Pancreas (tissue), 10 donors: ENCODE measurements around the gene SLIT3. TPM values are rescaled to one million over a fixed set of nuclear protein-coding genes. Genes with fewer than 3 reads are reported as not detected.

Experiments used
- ATAC-seq, 4 donors: fragments of 200-7000 bp; cut with Tn5 transposase; one replicate each; pipeline versions ENCODE4 v1.8.0 to v1.9.1; 2020; ENCODE audit warnings: mild to moderate bottlenecking in 4 of 4, moderate library complexity in 4 of 4
- DNase-seq, 6 donors: peaks; one replicate each; pipeline ENCODE4 v3.0.0-alpha.2; 2020
- FAIRE-seq: peaks from 2 replicates; lab custom pipeline; 2012; peaks lifted over from hg19 to GRCh38; lab: Jason Lieb, UNC
- H3K27ac ChIP-seq, 4 donors: fragments of 200-600 bp; sonication (generic); 1 replicate in 3 of 4; 2 replicates in 1 of 4; pipeline versions ENCODE4 v1.5.0 to v1.8.0; 2020
- H3K27me3 ChIP-seq, 4 donors: fragments of 200-600 bp; one replicate each; pipeline ENCODE4 v1.8.0; 2021
- H3K36me3 ChIP-seq, 3 donors: fragments of 200-600 bp; sonication (generic) in 1 of 3; one replicate each; pipeline versions ENCODE4 v1.5.0 to v1.8.0; 2020 to 2021
- H3K4me1 ChIP-seq, 3 donors: fragments of 200-600 bp; one replicate each; pipeline ENCODE4 v1.8.0; 2021
- H3K4me3 ChIP-seq, 4 donors: fragments of 200-600 bp; sonication (generic) in 2 of 4; one replicate each; pipeline versions ENCODE4 v1.5.0 to v1.8.0; 2020 to 2021
- H3K9me3 ChIP-seq, 4 donors: fragments of 200-600 bp; one replicate each; pipeline ENCODE4 v1.8.0; 2021
- CTCF ChIP-seq, 4 donors: fragments of 200-600 bp; sonication (generic) in 3 of 4; IDR thresholded peaks; one replicate each; pipeline versions ENCODE4 v1.5.0 to v1.8.0; 2021; ENCODE audit warnings: antibody characterized with exemption in 4 of 4
- WGBS, 2 donors: extraction: QIAGEN DNeasy Blood & Tissue Kit; methylation state at CpG; one replicate each; pipeline ENCODE4 v1.1.7; 2013; 5-methylcytosine and 5-hydroxymethylcytosine counted together
- intact Hi-C, 3 donors: fragments of 100-400 bp; cut with DNase I; formaldehyde crosslinking; loops; one replicate each; pipeline versions ENCODE4 v1.11.1 to v1.14.2; 2022
- polyA plus RNA-seq, 2 donors: library from polyadenylated mRNA; stranded (reverse); fragments of 200-250 nt; gene quantifications; one replicate each; pipeline ENCODE4 v1.2.3, GENCODE V29; 2013
- total RNA-seq, 6 donors: library from RNA; stranded (reverse); fragmentation: NEBNext Ultra II Directional in 4 of 6; extraction: Animal tissue kit (Norgen Biotek cat#: 25700) in 4 of 6; gene quantifications; one replicate each; pipeline versions ENCODE4 v1.2.1 to v1.2.4, GENCODE V29; 2021 to 2023
- donor health status: healthy with polysubstance abuse.
- donor health status: DM: no; HTN: no; CAD: no; lungs with moderate emphysema.
- donor health status: DM: no; HTN: no; CAD: no.
- donor health status: control.
- donor health status: control.
- donor health status: Bipolar disorder and iron deficiency.
- donor health status: DM: yes; HTN: yes; CAD: no.
- donor health status: DM: no; HTN: no; CAD: no.
- donor health status: DM: no; HTN: no; CAD: no.
- donor health status: DM: yes; HTN: yes; CAD: no.

SLIT3 gene
- total and polyA plus RNA-seq, 8 donors: 1.1 to 11.4 (median 2.1) TPM

- ATAC-seq (no peak), DNase-seq (no peak), FAIRE-seq (no peak)
- H3K27me3 ChIP-seq: no peaks in the 10 kb centered on the region
- no peaks in the 10 kb centered on the region for H3K4me1 ChIP-seq
- H3K9me3 ChIP-seq: no peaks in the 10 kb centered on the region
- H3K4me3 ChIP-seq: no peak overlapping the region
- intact Hi-C loops: no loop called here
- WGBS, 2 donors: 44 to 62% methylated on average over 10 of the region's 10 CpGs
- TF ChIP-seq CTCF (IDR thresholded peaks at IDR 0.05): no peak
- no peak overlapping the region for H3K27ac ChIP-seq
- no peaks in the 10 kb centered on the region for H3K36me3 ChIP-seq
Measured at GRCh38 chr5:168713051-168713450, 587.9 kb downstream of the SLIT3 start.

- no peak for DNase-seq
- intact Hi-C loops: no loop called here
- no peak for TF ChIP-seq CTCF (IDR thresholded peaks at IDR 0.05)
- ATAC-seq: peak in 2 of 4 donors; percentile 42 to 61
- H3K9me3 ChIP-seq: no peaks in the 10 kb centered on the region
- 60 to 72% methylated on average over 11 of the region's 11 CpGs for WGBS, 2 donors
- FAIRE-seq: no peak
- H3K4me1 ChIP-seq: no peaks in the 10 kb centered on the region
- H3K27ac ChIP-seq: no peak overlapping the region
- no peaks in the 10 kb centered on the region for H3K27me3 ChIP-seq
- no peak overlapping the region for H3K4me3 ChIP-seq
- no peaks in the 10 kb centered on the region for H3K36me3 ChIP-seq
Measured at GRCh38 chr5:168712280-168712924, 588.5 kb downstream of the SLIT3 start.

GRCh38 chr5:168710706-168711105 lies 590.2 kb downstream of the SLIT3 start:
- no peaks in the 10 kb centered on the region for H3K4me1 ChIP-seq
- no peak for TF ChIP-seq CTCF (IDR thresholded peaks at IDR 0.05)
- no peaks in the 10 kb centered on the region for H3K27me3 ChIP-seq
- DNase-seq (no peak), FAIRE-seq (no peak), ATAC-seq (no peak)
- 89 to 93% methylated on average over 9 of the region's 9 CpGs for WGBS, 2 donors
- intact Hi-C loops: no loop called here
- no peak overlapping the region for H3K4me3 ChIP-seq
- H3K36me3 ChIP-seq: no peaks in the 10 kb centered on the region
- no peaks in the 10 kb centered on the region for H3K9me3 ChIP-seq
- no peak overlapping the region for H3K27ac ChIP-seq

- Histone ChIP-seq H3K27me3 (no peaks in the 10 kb centered on the region), H3K4me3 (no peak overlapping the region), H3K27ac (no peak overlapping the region), H3K9me3 (no peaks in the 10 kb centered on the region), H3K4me1 (no peaks in the 10 kb centered on the region), H3K36me3 (no peaks in the 10 kb centered on the region)
- intact Hi-C loops: no loop called here
- TF ChIP-seq CTCF (IDR thresholded peaks at IDR 0.05): no peak
- FAIRE-seq (no peak), ATAC-seq (no peak), DNase-seq (no peak)
- WGBS, 2 donors: 76 to 87% methylated on average over 15 of the region's 15 CpGs
Measured at GRCh38 chr5:168707716-168708695, 592.9 kb downstream of the SLIT3 start.
